ENCODE results near the gene MYO1B.

- TF ChIP-seq CTCF (optimal IDR thresholded peaks at IDR 0.05 in 1 of 3, IDR thresholded peaks at IDR 0.05 in 1 of 3, conservative IDR thresholded peaks at IDR 0.05 in 1 of 3; ENCODE audit: extremely low read depth in 1 of 3, insufficient read depth in 2 of 3, low read length in 3 of 3) (no peak), EZH2 (IDR thresholded peaks at IDR 0.05; ENCODE audit: low read length) (no peak)
Observed at GRCh38 chr2:191230174-191230573, 15.0 kb upstream of the MYO1B start.
